Osteocyte (in vitro differentiated cells): ENCODE data around the gene EIF4B. TPM values are rescaled to one million over a fixed set of nuclear protein-coding genes. Genes with fewer than 3 reads are reported as not detected.
A peak's percentile ranks its signal among the peaks of the same experiment; 100 is the strongest.

Experiments used
- DNase-seq: peaks from one replicate; pipeline ENCODE4 v3.0.0; 2021; ENCODE audit warnings: mixed read lengths; ENCODE audit not compliant: unreplicated experiment; ENCODE audit errors: extremely low spot score
- H3K27ac Mint-ChIP-seq: one replicate; pipeline ENCODE4 v1.8.0; 2021; ENCODE audit warnings: mild to moderate bottlenecking, mixed read lengths; ENCODE audit not compliant: unreplicated experiment
- H3K27me3 Mint-ChIP-seq: one replicate; pipeline ENCODE4 v1.8.0; 2021; ENCODE audit warnings: mixed read lengths; ENCODE audit not compliant: unreplicated experiment
- H3K36me3 Mint-ChIP-seq: one replicate; pipeline ENCODE4 v1.8.0; 2021; ENCODE audit warnings: mixed read lengths; ENCODE audit not compliant: unreplicated experiment
- H3K4me1 Mint-ChIP-seq: one replicate; pipeline ENCODE4 v1.8.0; 2021; ENCODE audit warnings: mixed read lengths; ENCODE audit not compliant: unreplicated experiment
- H3K4me3 Mint-ChIP-seq: one replicate; pipeline ENCODE4 v1.8.0; 2021; ENCODE audit warnings: mild to moderate bottlenecking, moderate library complexity, mixed read lengths; ENCODE audit not compliant: unreplicated experiment
- H3K9me3 Mint-ChIP-seq: one replicate; pipeline ENCODE4 v1.8.0; 2021; ENCODE audit warnings: mixed read lengths; ENCODE audit not compliant: unreplicated experiment
- total RNA-seq: library from RNA; stranded (reverse); gene quantifications from 2 replicates; pipeline ENCODE4 v1.2.1, GENCODE V29; 2021
- TF ChIP-seq, protein P1 (sequence below): fragments of 200-600 bp; sonication (generic); IDR thresholded peaks from 2 replicates; pipeline ENCODE4 v1.5.0; 2021; ENCODE audit warnings: antibody characterized with exemption, mild to moderate bottlenecking, moderate library complexity

The EIF4B gene
- total RNA-seq, 1 donor from 2014 or later = 516 TPM

DNA sequence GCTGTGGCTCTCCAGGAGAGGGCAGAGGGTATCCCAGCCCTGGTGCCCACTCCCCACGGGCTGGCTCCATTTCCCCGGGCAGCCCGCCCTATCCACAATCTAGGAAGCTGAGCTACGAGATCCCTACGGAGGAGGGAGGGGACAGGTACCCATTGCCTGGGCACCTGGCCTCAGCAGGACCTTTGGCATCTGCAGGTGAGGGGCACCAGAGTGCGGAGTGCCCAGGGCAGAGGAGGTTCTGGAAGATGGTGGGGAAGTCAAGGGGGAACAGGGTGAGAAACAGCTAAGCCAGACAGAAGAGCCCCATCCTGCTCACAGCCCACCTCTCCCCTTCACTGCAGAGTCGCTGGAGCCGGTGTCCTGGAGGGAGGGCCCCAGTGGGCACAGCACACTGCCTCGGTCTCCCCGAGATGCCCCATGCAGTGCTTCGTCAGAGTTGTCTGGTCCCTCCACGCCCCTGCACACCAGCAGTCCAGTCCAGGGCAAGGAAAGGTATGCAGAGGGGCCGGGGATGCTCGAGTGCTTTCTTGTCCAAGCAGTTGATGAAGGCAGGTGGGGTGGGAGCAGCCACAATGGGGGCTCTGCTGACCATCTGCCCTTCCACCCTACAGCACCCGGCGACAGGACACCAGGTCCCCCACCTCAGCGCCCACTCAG lies 53.9 kb downstream of the EIF4B start:
- Mint-ChIP-seq H3K27me3 (no peaks in the 10 kb centered on the region), H3K27ac (peak overlapping the region; percentile 14), H3K4me1 (peaks cover 57% of the 10 kb centered on the region), H3K36me3 (peaks cover 34% of the 10 kb centered on the region), H3K9me3 (no peaks in the 10 kb centered on the region), H3K4me3 (no peak overlapping the region)
- TF ChIP-seq, protein P1, sequence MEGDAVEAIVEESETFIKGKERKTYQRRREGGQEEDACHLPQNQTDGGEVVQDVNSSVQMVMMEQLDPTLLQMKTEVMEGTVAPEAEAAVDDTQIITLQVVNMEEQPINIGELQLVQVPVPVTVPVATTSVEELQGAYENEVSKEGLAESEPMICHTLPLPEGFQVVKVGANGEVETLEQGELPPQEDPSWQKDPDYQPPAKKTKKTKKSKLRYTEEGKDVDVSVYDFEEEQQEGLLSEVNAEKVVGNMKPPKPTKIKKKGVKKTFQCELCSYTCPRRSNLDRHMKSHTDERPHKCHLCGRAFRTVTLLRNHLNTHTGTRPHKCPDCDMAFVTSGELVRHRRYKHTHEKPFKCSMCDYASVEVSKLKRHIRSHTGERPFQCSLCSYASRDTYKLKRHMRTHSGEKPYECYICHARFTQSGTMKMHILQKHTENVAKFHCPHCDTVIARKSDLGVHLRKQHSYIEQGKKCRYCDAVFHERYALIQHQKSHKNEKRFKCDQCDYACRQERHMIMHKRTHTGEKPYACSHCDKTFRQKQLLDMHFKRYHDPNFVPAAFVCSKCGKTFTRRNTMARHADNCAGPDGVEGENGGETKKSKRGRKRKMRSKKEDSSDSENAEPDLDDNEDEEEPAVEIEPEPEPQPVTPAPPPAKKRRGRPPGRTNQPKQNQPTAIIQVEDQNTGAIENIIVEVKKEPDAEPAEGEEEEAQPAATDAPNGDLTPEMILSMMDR = no peak
- DNase-seq = no peak

GRCh38 chr12:53060721-53061276 lies 54.5 kb downstream of the EIF4B start:
- Mint-ChIP-seq H3K4me1 (peaks cover 59% of the 10 kb centered on the region), H3K36me3 (peaks cover 32% of the 10 kb centered on the region), H3K4me3 (no peak overlapping the region), H3K27ac (peak overlapping the region; percentile 50), H3K27me3 (no peaks in the 10 kb centered on the region), H3K9me3 (no peaks in the 10 kb centered on the region)
- TF ChIP-seq, protein P1 = no peak
- peak; percentile 83 for DNase-seq

DNA sequence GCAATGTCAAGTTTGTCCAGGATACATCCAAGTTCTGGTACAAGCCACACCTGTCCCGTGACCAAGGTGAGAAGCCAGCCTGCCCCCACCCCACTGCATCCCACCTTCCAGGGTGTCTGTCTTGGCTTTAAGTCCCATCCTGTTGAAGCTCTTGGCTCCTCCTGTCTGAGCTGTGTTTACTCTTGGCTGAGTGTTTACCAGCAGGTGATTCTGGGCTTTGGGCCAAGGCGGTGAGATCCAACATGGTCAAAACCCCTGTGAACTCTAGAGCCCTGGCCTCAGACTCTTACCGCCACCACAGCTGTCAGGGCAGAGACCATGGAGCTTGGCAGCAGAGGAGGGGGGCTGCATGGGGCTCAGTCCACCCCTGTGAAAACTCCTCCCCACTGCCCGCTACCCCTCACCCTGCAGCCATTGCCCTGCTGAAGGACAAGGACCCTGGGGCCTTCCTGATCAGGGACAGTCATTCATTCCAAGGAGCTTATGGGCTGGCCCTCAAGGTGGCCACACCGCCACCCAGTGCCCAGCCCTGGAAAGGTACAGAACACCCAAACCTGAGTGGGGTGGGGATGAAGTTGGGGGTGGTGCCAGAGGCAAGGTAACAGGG lies 55.3 kb downstream of the EIF4B start:
- Mint-ChIP-seq H3K36me3 (peaks cover 30% of the 10 kb centered on the region), H3K9me3 (no peaks in the 10 kb centered on the region), H3K27ac (peak overlapping the region; percentile 50), H3K4me3 (no peak overlapping the region), H3K4me1 (peaks cover 63% of the 10 kb centered on the region), H3K27me3 (no peaks in the 10 kb centered on the region)
- DNase-seq = no peak
- TF ChIP-seq, protein P1 = peak; percentile 7

- H3K27me3 Mint-ChIP-seq = no peaks in the 10 kb centered on the region
- peaks cover 25% of the 10 kb centered on the region for H3K36me3 Mint-ChIP-seq
- TF ChIP-seq, protein P1 = no peak
- no peaks in the 10 kb centered on the region for H3K9me3 Mint-ChIP-seq
- no peak for DNase-seq
- H3K27ac Mint-ChIP-seq = peak overlapping the region; percentile 68
- H3K4me1 Mint-ChIP-seq = peaks cover 68% of the 10 kb centered on the region
- H3K4me3 Mint-ChIP-seq = no peak overlapping the region
Measured at GRCh38 chr12:53062011-53062961, 56.0 kb downstream of the EIF4B start.
